Measurements from ENCODE around the gene ATP11A.

ATP11A gene

DNA sequence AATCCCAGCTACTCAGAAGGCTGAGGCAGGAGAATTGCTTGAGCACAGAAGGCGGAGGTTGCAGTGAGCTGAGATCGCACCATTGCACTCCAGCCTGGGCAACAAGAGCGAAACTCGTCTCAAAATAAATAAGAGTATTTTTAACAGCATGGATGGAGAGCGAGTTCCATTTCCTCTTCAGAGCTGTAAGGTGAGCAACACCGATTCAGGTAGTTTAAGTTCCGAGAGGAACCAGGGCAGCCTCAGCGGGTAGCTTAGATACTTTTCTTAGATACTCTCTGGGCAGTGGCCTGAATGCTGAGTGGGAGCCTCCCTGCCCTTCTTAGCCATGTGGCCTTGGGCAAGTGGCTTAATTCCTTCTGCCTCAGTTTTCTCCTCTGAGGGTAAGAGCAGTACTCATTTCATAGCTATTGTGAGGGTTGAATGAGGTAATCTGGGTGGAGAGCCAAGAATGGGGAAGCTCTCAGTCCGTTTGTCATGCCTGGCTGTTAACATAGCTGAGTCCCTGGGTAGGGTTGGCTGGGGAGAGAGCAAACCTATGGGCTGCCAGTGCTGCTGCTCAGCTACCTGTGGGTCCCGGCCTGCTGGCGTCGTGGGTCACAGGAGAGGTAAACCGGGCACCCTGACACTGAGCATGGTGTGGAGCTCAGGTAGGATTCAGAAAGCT, 4.1 kb downstream of the ATP11A start:
- no peak overlapping the region for H3K4me3 ChIP-seq (ENCODE audit: low read length)
- peak; percentile 83 for DNase-seq (ENCODE audit: low read depth)
- TF ChIP-seq, protein P1, sequence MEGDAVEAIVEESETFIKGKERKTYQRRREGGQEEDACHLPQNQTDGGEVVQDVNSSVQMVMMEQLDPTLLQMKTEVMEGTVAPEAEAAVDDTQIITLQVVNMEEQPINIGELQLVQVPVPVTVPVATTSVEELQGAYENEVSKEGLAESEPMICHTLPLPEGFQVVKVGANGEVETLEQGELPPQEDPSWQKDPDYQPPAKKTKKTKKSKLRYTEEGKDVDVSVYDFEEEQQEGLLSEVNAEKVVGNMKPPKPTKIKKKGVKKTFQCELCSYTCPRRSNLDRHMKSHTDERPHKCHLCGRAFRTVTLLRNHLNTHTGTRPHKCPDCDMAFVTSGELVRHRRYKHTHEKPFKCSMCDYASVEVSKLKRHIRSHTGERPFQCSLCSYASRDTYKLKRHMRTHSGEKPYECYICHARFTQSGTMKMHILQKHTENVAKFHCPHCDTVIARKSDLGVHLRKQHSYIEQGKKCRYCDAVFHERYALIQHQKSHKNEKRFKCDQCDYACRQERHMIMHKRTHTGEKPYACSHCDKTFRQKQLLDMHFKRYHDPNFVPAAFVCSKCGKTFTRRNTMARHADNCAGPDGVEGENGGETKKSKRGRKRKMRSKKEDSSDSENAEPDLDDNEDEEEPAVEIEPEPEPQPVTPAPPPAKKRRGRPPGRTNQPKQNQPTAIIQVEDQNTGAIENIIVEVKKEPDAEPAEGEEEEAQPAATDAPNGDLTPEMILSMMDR (conservative IDR thresholded peaks at IDR 0.05; ENCODE audit: low read length), result no peak

- no peak for DNase-seq (ENCODE audit: low read depth)
- no peak overlapping the region for H3K4me3 ChIP-seq (ENCODE audit: low read length)
- TF ChIP-seq, protein P1 (conservative IDR thresholded peaks at IDR 0.05; ENCODE audit: low read length), result no peak
These were observed 5.3 kb downstream of the ATP11A start for GRCh38 chr13:112695121-112695520.

- TF ChIP-seq, protein P1 (conservative IDR thresholded peaks at IDR 0.05; ENCODE audit: low read length), result no peak
- H3K4me3 ChIP-seq (ENCODE audit: low read length), result no peak overlapping the region
- no peak for DNase-seq (ENCODE audit: low read depth)
These were observed 6.4 kb downstream of the ATP11A start for GRCh38 chr13:112696001-112696868.

- no peak overlapping the region for H3K4me3 ChIP-seq (ENCODE audit: low read length)
- DNase-seq (ENCODE audit: low read depth), result no peak
- TF ChIP-seq, protein P1 (conservative IDR thresholded peaks at IDR 0.05; ENCODE audit: low read length), result no peak
These were observed 7.1 kb downstream of the ATP11A start for GRCh38 chr13:112696869-112697465.

- peak overlapping the region; percentile 2; the same call in 1 of the 2 replicates for H3K4me3 ChIP-seq (ENCODE audit: low read length)
- TF ChIP-seq, protein P1 (conservative IDR thresholded peaks at IDR 0.05; ENCODE audit: low read length), result no peak
- peak; percentile 77 for DNase-seq (ENCODE audit: low read depth)
These were observed 8.2 kb downstream of the ATP11A start for GRCh38 chr13:112697756-112698655.

DNA sequence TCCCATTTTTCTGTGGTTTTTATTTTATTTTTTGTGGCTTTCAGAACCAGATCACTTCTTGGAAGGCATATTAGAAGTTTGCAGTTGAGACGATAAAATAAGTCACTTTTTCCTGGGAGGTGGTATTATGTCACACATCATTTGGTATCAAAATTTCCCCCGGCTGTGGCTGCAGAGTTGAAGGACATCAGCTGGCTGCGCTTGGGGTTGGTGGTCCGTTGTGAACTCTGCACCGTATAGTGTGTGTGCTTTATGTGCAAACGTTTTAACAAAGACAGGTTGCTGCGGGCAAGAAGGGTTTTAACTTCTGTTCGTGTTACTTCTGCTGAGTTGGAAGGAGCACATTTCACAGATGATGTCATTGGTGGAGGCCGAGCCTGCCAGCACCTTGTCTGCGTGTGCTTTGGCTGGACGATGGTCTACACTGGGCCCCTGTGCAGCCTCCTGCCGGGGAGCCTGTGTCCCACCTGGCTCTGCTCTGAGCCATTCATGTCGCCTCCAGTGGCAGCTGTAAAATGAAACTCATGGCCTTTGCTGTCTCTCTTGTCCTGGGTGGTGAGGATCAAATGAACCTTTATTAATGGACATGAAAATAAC, 9.6 kb downstream of the ATP11A start:
- DNase-seq (ENCODE audit: low read depth), result no peak

More for the DNA sequence above, 9.6 kb downstream of the ATP11A start:
- TF ChIP-seq, protein P1 (conservative IDR thresholded peaks at IDR 0.05; ENCODE audit: low read length), result no peak
- no peak overlapping the region for H3K4me3 ChIP-seq (ENCODE audit: low read length)
